ENCODE data around the gene ACOT2.
"Not testable (repeated sequence)": the region's sequence is repeated elsewhere in the genome, so short reads cannot be mapped to it uniquely, and the experiment has no call there.

- not testable (repeated sequence) for TF ChIP-seq POLR2A, POLR2AphosphoS5 (IDR thresholded peaks at IDR 0.05; ENCODE audit: low read depth, low read length)
These were observed 31.6 kb upstream of the ACOT2 start for GRCh38 chr14:73537244-73538045.
